ENCODE data around the gene TNS1. TPM values are rescaled to one million over a fixed set of nuclear protein-coding genes. Genes with fewer than 3 reads are reported as not detected.
A peak's percentile ranks its signal among the peaks of the same experiment; 100 is the strongest.
"Not testable (repeated sequence)": the region's sequence is repeated elsewhere in the genome, so short reads cannot be mapped to it uniquely, and the experiment has no call there.

The TNS1 gene
- total and polyA plus RNA-seq, 2 donors from 2014 or later, result 44.8 to 471 TPM

GRCh38 chr2:217813828-217814227 lies 189.0 kb downstream of the TNS1 start:
- no peak overlapping the region for H3K4me3 ChIP-seq (ENCODE audit: low read length in 3 of 3)
- no peak for DNase-seq
- FAIRE-seq, result no peak
- H3K9ac ChIP-seq (ENCODE audit: low read length in 3 of 3), result no peak overlapping the region
- no peaks in the 10 kb centered on the region for H3K27me3 ChIP-seq (ENCODE audit: control insufficient read depth, insufficient read depth, low read length)
- peaks cover 7 to 43% (median 34%) of the 10 kb centered on the region in 3 donors for H3K4me1 ChIP-seq (ENCODE audit: control insufficient read depth in 2 of 3, insufficient read depth in 2 of 3, low read depth in 1 of 3, low read length in 3 of 3)
- intact Hi-C loops (cut with DNase I), result no loop called here
- no peaks in the 10 kb centered on the region for H3K9me3 ChIP-seq (ENCODE audit: control insufficient read depth in 2 of 3, insufficient read depth in 1 of 3, low read length in 3 of 3)
- TF ChIP-seq CTCF (IDR thresholded peaks at IDR 0.05; ENCODE audit: borderline replicate concordance, extremely low read depth, insufficient read depth), result no peak
- peak overlapping the region in 1 of 2 donors; percentile 37 for H3K27ac ChIP-seq (ENCODE audit: low read depth in 2 of 2, low read length in 2 of 2)
- peaks cover 8 to 96% (median 82%) of the 10 kb centered on the region in 3 donors for H3K36me3 ChIP-seq (ENCODE audit: control insufficient read depth in 2 of 3, insufficient read depth in 3 of 3, low read length in 3 of 3)

- TF ChIP-seq CTCF (IDR thresholded peaks at IDR 0.05; ENCODE audit: borderline replicate concordance, extremely low read depth, insufficient read depth), result no peak
- no peak overlapping the region for H3K9ac ChIP-seq (ENCODE audit: low read length in 3 of 3)
- no peak overlapping the region for H3K27ac ChIP-seq (ENCODE audit: low read depth in 2 of 2, low read length in 2 of 2)
- H3K4me3 ChIP-seq (ENCODE audit: low read length in 3 of 3), result no peak overlapping the region
- peaks cover 10 to 96% (median 87%) of the 10 kb centered on the region in 3 donors for H3K36me3 ChIP-seq (ENCODE audit: control insufficient read depth in 2 of 3, insufficient read depth in 3 of 3, low read length in 3 of 3)
- peaks cover 7 to 46% (median 46%) of the 10 kb centered on the region in 3 donors for H3K4me1 ChIP-seq (ENCODE audit: control insufficient read depth in 2 of 3, insufficient read depth in 2 of 3, low read depth in 1 of 3, low read length in 3 of 3)
- FAIRE-seq (no peak), DNase-seq (no peak)
- H3K27me3 ChIP-seq (ENCODE audit: control insufficient read depth, insufficient read depth, low read length), result no peaks in the 10 kb centered on the region
- intact Hi-C loops (cut with DNase I), result no loop called here
- no peaks in the 10 kb centered on the region for H3K9me3 ChIP-seq (ENCODE audit: control insufficient read depth in 2 of 3, insufficient read depth in 1 of 3, low read length in 3 of 3)
These were observed 190.6 kb downstream of the TNS1 start for GRCh38 chr2:217812170-217812569.

GRCh38 chr2:217810260-217810659 lies 192.5 kb downstream of the TNS1 start:
- Histone ChIP-seq H3K4me1 (ENCODE audit: control insufficient read depth in 2 of 3, insufficient read depth in 2 of 3, low read depth in 1 of 3, low read length in 3 of 3) (peaks cover 3 to 45% (median 44%) of the 10 kb centered on the region in 3 donors), H3K9ac (ENCODE audit: low read length in 3 of 3) (no peak overlapping the region), H3K9me3 (ENCODE audit: control insufficient read depth in 2 of 3, insufficient read depth in 1 of 3, low read length in 3 of 3) (no peaks in the 10 kb centered on the region), H3K27me3 (ENCODE audit: control insufficient read depth, insufficient read depth, low read length) (no peaks in the 10 kb centered on the region), H3K36me3 (ENCODE audit: control insufficient read depth in 2 of 3, insufficient read depth in 3 of 3, low read length in 3 of 3) (peaks cover 10 to 90% (median 86%) of the 10 kb centered on the region in 3 donors), H3K27ac (ENCODE audit: low read depth in 2 of 2, low read length in 2 of 2) (no peak overlapping the region), H3K4me3 (ENCODE audit: low read length in 3 of 3) (no peak overlapping the region)
- TF ChIP-seq CTCF (IDR thresholded peaks at IDR 0.05; ENCODE audit: borderline replicate concordance, extremely low read depth, insufficient read depth), result no peak
- DNase-seq (no peak), FAIRE-seq (no peak)
- intact Hi-C loops (cut with DNase I), result no loop called here

GRCh38 chr2:217809736-217810135 lies 193.1 kb downstream of the TNS1 start:
- Histone ChIP-seq H3K9me3 (ENCODE audit: control insufficient read depth in 2 of 3, insufficient read depth in 1 of 3, low read length in 3 of 3) (no peaks in the 10 kb centered on the region), H3K36me3 (ENCODE audit: control insufficient read depth in 2 of 3, insufficient read depth in 3 of 3, low read length in 3 of 3) (peaks cover 10 to 89% (median 81%) of the 10 kb centered on the region in 3 donors), H3K4me3 (ENCODE audit: low read length in 3 of 3) (no peak overlapping the region), H3K4me1 (ENCODE audit: control insufficient read depth in 2 of 3, insufficient read depth in 2 of 3, low read depth in 1 of 3, low read length in 3 of 3) (peaks cover 3 to 43% (median 39%) of the 10 kb centered on the region in 3 donors), H3K9ac (ENCODE audit: low read length in 3 of 3) (no peak overlapping the region), H3K27ac (ENCODE audit: low read depth in 2 of 2, low read length in 2 of 2) (no peak overlapping the region), H3K27me3 (ENCODE audit: control insufficient read depth, insufficient read depth, low read length) (no peaks in the 10 kb centered on the region)
- intact Hi-C loops (cut with DNase I), result no loop called here
- TF ChIP-seq CTCF (IDR thresholded peaks at IDR 0.05; ENCODE audit: borderline replicate concordance, extremely low read depth, insufficient read depth), result no peak
- FAIRE-seq (no peak), DNase-seq (no peak)

GRCh38 chr2:217808967-217809366 lies 193.8 kb downstream of the TNS1 start:
- H3K36me3 ChIP-seq (ENCODE audit: control insufficient read depth in 2 of 3, insufficient read depth in 3 of 3, low read length in 3 of 3), result peaks cover 10 to 87% (median 78%) of the 10 kb centered on the region in 3 donors
- H3K27ac ChIP-seq (ENCODE audit: low read depth in 2 of 2, low read length in 2 of 2); intact Hi-C loops (cut with DNase I); DNase-seq; H3K9me3 ChIP-seq (ENCODE audit: control insufficient read depth in 2 of 3, insufficient read depth in 1 of 3, low read length in 3 of 3); FAIRE-seq; H3K4me3 ChIP-seq (ENCODE audit: low read length in 3 of 3); H3K9ac ChIP-seq (ENCODE audit: low read length in 3 of 3); H3K27me3 ChIP-seq (ENCODE audit: control insufficient read depth, insufficient read depth, low read length): not testable (repeated sequence)
- H3K4me1 ChIP-seq (ENCODE audit: control insufficient read depth in 2 of 3, insufficient read depth in 2 of 3, low read depth in 1 of 3, low read length in 3 of 3), result peaks cover 0 to 39% (median 37%) of the 10 kb centered on the region in 3 donors
